22Rv1 (cell line): ENCODE measurements around the gene DCTN1.

ENCODE experiments used
- ZFX ChIP-seq: fragments of 450-650 bp; IDR thresholded peaks from 2 replicates; pipeline ENCODE4 v1.6.1; 2017; ENCODE audit warnings: antibody characterized with exemption, borderline replicate concordance
- TF ChIP-seq, protein P1 (sequence below): fragments of 450-650 bp; IDR thresholded peaks from 2 replicates; pipeline ENCODE4 v1.5.1; 2017; ENCODE audit warnings: mild to moderate bottlenecking

DNA sequence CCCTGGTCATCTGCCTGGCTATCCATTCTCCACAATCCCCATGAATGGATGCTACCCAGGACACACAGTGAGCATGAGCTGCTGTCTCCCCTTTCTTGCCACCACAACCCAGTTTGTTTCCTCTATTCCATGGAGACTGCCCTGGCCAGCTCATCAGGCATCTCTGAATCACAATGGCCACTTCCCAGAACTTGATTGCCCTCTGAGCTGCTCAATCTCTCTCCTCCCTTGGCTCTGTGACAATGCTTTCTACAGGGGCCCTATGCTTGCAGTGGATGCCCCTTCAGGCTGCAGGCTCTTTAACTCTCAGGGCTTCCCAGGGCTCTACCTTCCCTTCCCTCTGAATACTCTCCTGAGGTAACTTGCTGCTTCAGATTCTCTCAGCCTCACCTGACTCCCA, 22.5 kb downstream of the DCTN1 start:
- TF ChIP-seq, protein P1, sequence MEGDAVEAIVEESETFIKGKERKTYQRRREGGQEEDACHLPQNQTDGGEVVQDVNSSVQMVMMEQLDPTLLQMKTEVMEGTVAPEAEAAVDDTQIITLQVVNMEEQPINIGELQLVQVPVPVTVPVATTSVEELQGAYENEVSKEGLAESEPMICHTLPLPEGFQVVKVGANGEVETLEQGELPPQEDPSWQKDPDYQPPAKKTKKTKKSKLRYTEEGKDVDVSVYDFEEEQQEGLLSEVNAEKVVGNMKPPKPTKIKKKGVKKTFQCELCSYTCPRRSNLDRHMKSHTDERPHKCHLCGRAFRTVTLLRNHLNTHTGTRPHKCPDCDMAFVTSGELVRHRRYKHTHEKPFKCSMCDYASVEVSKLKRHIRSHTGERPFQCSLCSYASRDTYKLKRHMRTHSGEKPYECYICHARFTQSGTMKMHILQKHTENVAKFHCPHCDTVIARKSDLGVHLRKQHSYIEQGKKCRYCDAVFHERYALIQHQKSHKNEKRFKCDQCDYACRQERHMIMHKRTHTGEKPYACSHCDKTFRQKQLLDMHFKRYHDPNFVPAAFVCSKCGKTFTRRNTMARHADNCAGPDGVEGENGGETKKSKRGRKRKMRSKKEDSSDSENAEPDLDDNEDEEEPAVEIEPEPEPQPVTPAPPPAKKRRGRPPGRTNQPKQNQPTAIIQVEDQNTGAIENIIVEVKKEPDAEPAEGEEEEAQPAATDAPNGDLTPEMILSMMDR = no peak
- TF ChIP-seq ZFX = no peak
